GM23248 (cell line): ENCODE measurements around the gene GLDC.

ENCODE experiments used
- EZH2 ChIP-seq: fragments of 200-600 bp; sonication (generic); IDR thresholded peaks from 2 replicates; pipeline ENCODE4 v1.6.1; 2018; ENCODE audit warnings: antibody characterized with exemption, mild to moderate bottlenecking; ENCODE audit not compliant: insufficient read depth, poor library complexity, severe bottlenecking
- EZH2phosphoT487 ChIP-seq: fragments of 200-600 bp; sonication (generic); IDR thresholded peaks from 2 replicates; pipeline ENCODE4 v1.6.1; 2018; ENCODE audit warnings: antibody characterized with exemption, moderate library complexity, mild to moderate bottlenecking, low read depth; ENCODE audit not compliant: insufficient read depth

DNA sequence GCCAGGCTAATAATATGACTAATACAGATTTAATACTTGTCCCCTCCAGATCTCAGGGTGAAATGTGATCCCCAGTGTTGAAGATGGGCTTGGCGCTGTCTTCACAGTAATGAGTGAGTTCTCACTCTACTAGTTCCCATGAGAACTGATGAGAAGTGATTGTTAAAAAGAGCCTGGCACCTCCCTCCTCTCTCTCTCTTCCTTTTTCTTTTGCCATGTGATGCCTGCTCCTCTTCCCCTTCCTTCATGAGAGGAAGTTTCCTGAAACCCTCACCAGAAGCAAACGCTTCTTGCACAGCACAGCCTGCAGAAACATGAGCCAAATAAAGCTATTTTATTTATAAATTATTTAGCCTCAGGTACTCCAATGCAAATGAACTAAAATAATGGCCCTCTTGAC lies 55.2 kb downstream of the GLDC start:
- TF ChIP-seq EZH2: no peak
- TF ChIP-seq EZH2phosphoT487: no peak
